Measurements from ENCODE around the gene ISG20L2.
A peak's percentile ranks its signal among the peaks of the same experiment; 100 is the strongest.

The ISG20L2 gene

DNA sequence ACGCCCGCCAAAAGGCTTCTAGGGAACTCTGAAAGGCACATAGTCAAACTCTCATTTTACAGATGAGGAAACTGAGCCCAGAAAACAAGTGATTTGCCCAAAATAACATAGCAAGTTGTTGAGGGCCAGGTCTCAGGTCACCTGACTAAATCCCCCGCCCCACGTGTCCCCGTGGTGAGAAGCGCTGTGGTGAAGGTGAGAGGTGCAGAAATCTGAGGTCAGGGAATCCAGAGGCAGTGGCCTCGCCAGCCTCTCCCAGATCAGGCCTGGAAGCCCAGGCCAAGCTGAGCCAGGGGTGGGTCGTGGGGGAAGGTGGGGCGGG, 17.8 kb upstream of the ISG20L2 start:
- H3K27ac ChIP-seq (ENCODE audit: low read depth, low read length): peak overlapping the region; percentile 100

GRCh38 chr1:156745881-156746280, 17.3 kb upstream of the ISG20L2 start:
- peaks cover 62% of the 10 kb centered on the region for H3K4me1 ChIP-seq (ENCODE audit: control insufficient read depth, insufficient read depth, low read length)
- H3K27me3 ChIP-seq (ENCODE audit: control insufficient read depth, insufficient read depth, low read length): no peaks in the 10 kb centered on the region
- peak overlapping the region; percentile 100; the same call in 1 of the 2 replicates for H3K27ac ChIP-seq (ENCODE audit: low read depth, low read length)
- H3K9me3 ChIP-seq (ENCODE audit: control insufficient read depth, insufficient read depth, low read depth, low read length): no peaks in the 10 kb centered on the region
- H3K4me3 ChIP-seq (ENCODE audit: low read depth, low read length): peak overlapping the region; percentile 73
- no peak overlapping the region for H3K9ac ChIP-seq (ENCODE audit: low read length)
- H3K36me3 ChIP-seq (ENCODE audit: control insufficient read depth, insufficient read depth, low read length): peaks cover 26% of the 10 kb centered on the region

More for the DNA sequence above, 17.8 kb upstream of the ISG20L2 start:
- peaks cover 62% of the 10 kb centered on the region for H3K4me1 ChIP-seq (ENCODE audit: control insufficient read depth, insufficient read depth, low read length)
- no peaks in the 10 kb centered on the region for H3K9me3 ChIP-seq (ENCODE audit: control insufficient read depth, insufficient read depth, low read depth, low read length)
- H3K9ac ChIP-seq (ENCODE audit: low read length): peak overlapping the region; percentile 99
- H3K36me3 ChIP-seq (ENCODE audit: control insufficient read depth, insufficient read depth, low read length): peaks cover 26% of the 10 kb centered on the region
- no peaks in the 10 kb centered on the region for H3K27me3 ChIP-seq (ENCODE audit: control insufficient read depth, insufficient read depth, low read length)
- peak overlapping the region; percentile 73 for H3K4me3 ChIP-seq (ENCODE audit: low read depth, low read length)

DNA sequence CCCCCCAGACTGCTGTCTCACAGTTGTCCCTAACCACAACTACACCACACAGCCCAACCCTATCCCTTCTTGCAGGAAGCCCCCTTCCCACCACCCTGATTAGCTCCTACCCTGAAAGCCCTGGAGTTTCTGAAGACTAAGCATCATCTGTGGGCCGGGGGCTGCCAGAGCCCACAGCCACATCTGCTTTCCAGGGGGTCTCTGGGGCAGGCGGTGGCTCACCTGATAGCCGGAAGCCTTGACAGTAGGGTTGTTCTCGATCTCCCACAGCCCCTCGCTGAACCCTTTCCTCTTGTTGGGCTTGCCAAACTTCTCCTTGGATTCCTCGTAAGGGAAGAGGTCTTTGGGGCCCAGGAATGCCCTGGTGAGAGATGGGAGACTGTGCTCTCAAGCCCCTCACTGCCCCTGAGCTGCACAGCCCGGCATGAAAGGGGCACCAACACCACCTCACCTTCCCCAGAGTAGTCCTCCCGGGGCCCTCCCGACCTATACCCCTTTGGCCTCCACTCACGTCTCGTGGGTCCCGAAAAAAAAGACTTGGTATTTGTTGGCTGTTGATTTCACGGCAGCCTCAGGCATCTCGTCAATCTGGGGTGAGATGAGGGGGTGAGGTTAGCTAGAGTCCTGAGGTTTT, 16.3 kb upstream of the ISG20L2 start:
- Histone ChIP-seq H3K27ac (ENCODE audit: low read depth, low read length) (peak overlapping the region; percentile 19; the same call in 1 of the 2 replicates), H3K36me3 (ENCODE audit: control insufficient read depth, insufficient read depth, low read length) (peaks cover 26% of the 10 kb centered on the region), H3K4me3 (ENCODE audit: low read depth, low read length) (no peak overlapping the region), H3K4me1 (ENCODE audit: control insufficient read depth, insufficient read depth, low read length) (peaks cover 57% of the 10 kb centered on the region), H3K9ac (ENCODE audit: low read length) (peak overlapping the region; percentile 15), H3K9me3 (ENCODE audit: control insufficient read depth, insufficient read depth, low read depth, low read length) (no peaks in the 10 kb centered on the region), H3K27me3 (ENCODE audit: control insufficient read depth, insufficient read depth, low read length) (no peaks in the 10 kb centered on the region)

GRCh38 chr1:156744344-156744743, 15.8 kb upstream of the ISG20L2 start:
- H3K27ac ChIP-seq (ENCODE audit: low read depth, low read length): no peak overlapping the region
- H3K4me1 ChIP-seq (ENCODE audit: control insufficient read depth, insufficient read depth, low read length): peaks cover 51% of the 10 kb centered on the region
- no peaks in the 10 kb centered on the region for H3K27me3 ChIP-seq (ENCODE audit: control insufficient read depth, insufficient read depth, low read length)
- no peaks in the 10 kb centered on the region for H3K9me3 ChIP-seq (ENCODE audit: control insufficient read depth, insufficient read depth, low read depth, low read length)
- peaks cover 26% of the 10 kb centered on the region for H3K36me3 ChIP-seq (ENCODE audit: control insufficient read depth, insufficient read depth, low read length)
- no peak overlapping the region for H3K9ac ChIP-seq (ENCODE audit: low read length)
- no peak overlapping the region for H3K4me3 ChIP-seq (ENCODE audit: low read depth, low read length)

- H3K27ac ChIP-seq (ENCODE audit: low read depth, low read length): no peak overlapping the region
- no peak overlapping the region for H3K9ac ChIP-seq (ENCODE audit: low read length)
- no peaks in the 10 kb centered on the region for H3K27me3 ChIP-seq (ENCODE audit: control insufficient read depth, insufficient read depth, low read length)
- peaks cover 26% of the 10 kb centered on the region for H3K36me3 ChIP-seq (ENCODE audit: control insufficient read depth, insufficient read depth, low read length)
- peaks cover 44% of the 10 kb centered on the region for H3K4me1 ChIP-seq (ENCODE audit: control insufficient read depth, insufficient read depth, low read length)
- H3K4me3 ChIP-seq (ENCODE audit: low read depth, low read length): no peak overlapping the region
- H3K9me3 ChIP-seq (ENCODE audit: control insufficient read depth, insufficient read depth, low read depth, low read length): no peaks in the 10 kb centered on the region
These were observed 15.1 kb upstream of the ISG20L2 start for GRCh38 chr1:156743367-156744302.

GRCh38 chr1:156742801-156743200, 14.2 kb upstream of the ISG20L2 start:
- no peak overlapping the region for H3K4me3 ChIP-seq (ENCODE audit: low read depth, low read length)
- no peak overlapping the region for H3K9ac ChIP-seq (ENCODE audit: low read length)
- no peaks in the 10 kb centered on the region for H3K9me3 ChIP-seq (ENCODE audit: control insufficient read depth, insufficient read depth, low read depth, low read length)
- H3K36me3 ChIP-seq (ENCODE audit: control insufficient read depth, insufficient read depth, low read length): peaks cover 31% of the 10 kb centered on the region
- no peak overlapping the region for H3K27ac ChIP-seq (ENCODE audit: low read depth, low read length)
- peaks cover 36% of the 10 kb centered on the region for H3K4me1 ChIP-seq (ENCODE audit: control insufficient read depth, insufficient read depth, low read length)
- no peaks in the 10 kb centered on the region for H3K27me3 ChIP-seq (ENCODE audit: control insufficient read depth, insufficient read depth, low read length)

- Histone ChIP-seq H3K4me1 (ENCODE audit: control insufficient read depth, insufficient read depth, low read length) (peaks cover 30% of the 10 kb centered on the region), H3K27ac (ENCODE audit: low read depth, low read length) (peak overlapping the region; percentile 37; the same call in 1 of the 2 replicates), H3K36me3 (ENCODE audit: control insufficient read depth, insufficient read depth, low read length) (peaks cover 39% of the 10 kb centered on the region), H3K4me3 (ENCODE audit: low read depth, low read length) (no peak overlapping the region), H3K9ac (ENCODE audit: low read length) (peak overlapping the region; percentile 21), H3K9me3 (ENCODE audit: control insufficient read depth, insufficient read depth, low read depth, low read length) (no peaks in the 10 kb centered on the region), H3K27me3 (ENCODE audit: control insufficient read depth, insufficient read depth, low read length) (no peaks in the 10 kb centered on the region)
These were observed 13.5 kb upstream of the ISG20L2 start for GRCh38 chr1:156742017-156742416.

DNA sequence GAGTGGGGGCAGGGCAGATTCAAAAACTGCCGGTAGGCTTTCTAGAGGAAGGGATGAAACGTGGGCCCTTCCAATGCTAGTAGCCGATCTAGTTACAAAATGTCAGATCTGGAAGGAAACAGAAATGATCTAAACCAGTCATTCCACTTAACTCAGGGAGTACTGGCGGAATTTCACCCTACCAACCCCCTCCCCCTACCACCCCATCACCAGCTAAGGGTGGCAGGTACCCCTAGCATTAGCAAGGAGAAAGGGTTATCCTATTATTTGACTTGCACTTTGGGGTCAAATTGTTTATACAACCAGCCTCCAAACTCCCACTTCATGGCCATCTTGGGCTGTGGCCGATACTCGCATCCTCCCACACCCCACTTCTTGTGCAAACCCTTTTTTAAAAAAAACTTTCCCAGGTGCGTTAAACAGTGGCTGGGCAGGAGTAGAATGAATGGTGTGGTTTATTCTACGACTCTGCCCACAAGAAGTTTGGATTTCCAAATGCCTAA, 13.0 kb upstream of the ISG20L2 start:
- Histone ChIP-seq H3K27ac (ENCODE audit: low read depth, low read length) (peak overlapping the region; percentile 37), H3K4me3 (ENCODE audit: low read depth, low read length) (peak overlapping the region; percentile 38), H3K36me3 (ENCODE audit: control insufficient read depth, insufficient read depth, low read length) (peaks cover 44% of the 10 kb centered on the region), H3K9ac (ENCODE audit: low read length) (peak overlapping the region; percentile 21), H3K9me3 (ENCODE audit: control insufficient read depth, insufficient read depth, low read depth, low read length) (no peaks in the 10 kb centered on the region), H3K27me3 (ENCODE audit: control insufficient read depth, insufficient read depth, low read length) (no peaks in the 10 kb centered on the region), H3K4me1 (ENCODE audit: control insufficient read depth, insufficient read depth, low read length) (peaks cover 27% of the 10 kb centered on the region)

DNA sequence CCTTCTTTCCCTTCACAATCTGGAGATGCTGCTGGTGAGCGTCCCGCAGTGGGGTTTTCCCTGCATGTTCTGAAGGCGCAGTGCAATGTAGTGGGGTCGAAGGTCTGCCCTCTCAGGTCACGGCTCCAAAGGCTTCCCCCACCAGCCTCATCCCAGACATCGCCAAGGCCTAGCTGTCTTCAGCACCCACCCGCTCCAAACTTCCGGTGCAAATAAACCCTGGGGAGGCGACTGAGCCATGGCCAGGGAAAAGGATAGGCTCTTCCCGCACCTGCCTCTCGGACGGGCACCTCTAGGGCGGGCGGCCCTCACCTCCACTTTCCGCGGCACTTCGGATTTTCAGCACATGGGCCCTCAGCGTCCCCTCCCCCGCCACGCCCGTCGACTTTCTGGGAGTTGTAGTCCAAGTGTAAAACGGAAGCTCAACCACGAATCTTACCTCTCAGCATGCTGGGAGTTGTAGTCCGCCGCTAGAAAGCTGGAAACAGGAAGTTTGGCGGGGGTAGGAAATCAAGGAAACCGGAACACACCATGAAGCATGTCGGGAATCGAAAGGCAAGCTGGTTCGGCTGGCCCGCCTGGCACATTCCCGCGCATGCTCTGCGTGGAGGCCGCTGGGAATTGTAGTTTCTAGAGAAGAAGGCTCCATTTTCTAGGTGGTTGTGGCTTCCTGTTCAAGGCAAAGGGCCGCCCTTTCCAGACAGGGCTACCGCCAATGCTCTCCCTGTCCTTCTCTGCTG, 12.3 kb upstream of the ISG20L2 start, which contains the start of gene MRPL24:
Gene MRPL24, minus strand, starts transcription at position 348 of the 740 bp plus-strand sequence. CDS start 2,384 bp downstream, outside the sequence.
- Histone ChIP-seq H3K27me3 (ENCODE audit: control insufficient read depth, insufficient read depth, low read length) (no peaks in the 10 kb centered on the region), H3K4me1 (ENCODE audit: control insufficient read depth, insufficient read depth, low read length) (peaks cover 22% of the 10 kb centered on the region), H3K4me3 (ENCODE audit: low read depth, low read length) (peak within 1 kb of the TSS; percentile 76), H3K9me3 (ENCODE audit: control insufficient read depth, insufficient read depth, low read depth, low read length) (no peaks in the 10 kb centered on the region), H3K36me3 (ENCODE audit: control insufficient read depth, insufficient read depth, low read length) (peaks cover 48% of the 10 kb centered on the region), H3K9ac (ENCODE audit: low read length) (peak within 1 kb of the TSS; percentile 78), H3K27ac (ENCODE audit: low read depth, low read length) (peak within 1 kb of the TSS; percentile 37)

DNA sequence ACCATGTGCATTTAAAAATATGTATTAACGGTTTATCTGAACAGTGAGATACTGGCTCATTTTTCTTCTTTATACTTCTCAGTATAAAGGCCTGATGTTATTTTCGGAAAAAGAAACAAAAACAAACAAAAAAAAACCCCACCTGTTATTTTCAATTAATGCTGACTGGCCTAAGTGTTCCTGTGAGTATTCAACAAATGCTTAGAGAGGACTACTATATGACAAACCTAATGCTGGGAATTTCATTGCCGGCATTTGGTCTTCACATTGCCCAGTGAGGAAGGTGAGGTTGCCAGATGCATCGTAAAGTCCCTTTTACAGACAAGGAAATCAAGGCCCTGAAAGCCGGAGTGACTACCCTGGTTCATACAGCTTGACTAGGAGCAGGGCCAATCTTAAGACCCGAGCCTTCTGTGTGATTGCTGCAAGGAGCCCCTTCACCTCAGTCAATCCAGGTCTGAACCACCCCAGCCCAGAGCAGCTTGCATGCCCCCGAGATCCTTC, 11.7 kb upstream of the ISG20L2 start:
- H3K9ac ChIP-seq (ENCODE audit: low read length): peak overlapping the region; percentile 78
- H3K4me1 ChIP-seq (ENCODE audit: control insufficient read depth, insufficient read depth, low read length): peaks cover 16% of the 10 kb centered on the region
- H3K9me3 ChIP-seq (ENCODE audit: control insufficient read depth, insufficient read depth, low read depth, low read length): no peaks in the 10 kb centered on the region
- peak overlapping the region; percentile 76 for H3K4me3 ChIP-seq (ENCODE audit: low read depth, low read length)
- H3K36me3 ChIP-seq (ENCODE audit: control insufficient read depth, insufficient read depth, low read length): peaks cover 48% of the 10 kb centered on the region
- no peaks in the 10 kb centered on the region for H3K27me3 ChIP-seq (ENCODE audit: control insufficient read depth, insufficient read depth, low read length)
- no peak overlapping the region for H3K27ac ChIP-seq (ENCODE audit: low read depth, low read length)
